HG03097 (cell line): ENCODE results near the gene ALPG.
"Not testable (repeated sequence)": the region's sequence is repeated elsewhere in the genome, so short reads cannot be mapped to it uniquely, and the experiment has no call there.

Source experiments
- ATAC-seq: cut with Tn5 transposase; IDR thresholded peaks from one replicate; pipeline ENCODE4 v1.9.1; 2021; ENCODE audit not compliant: unreplicated experiment, low FRiP score

ALPG gene

GRCh38 chr2:232393556-232393955 is 13.1 kb upstream of the ALPG start:
- ATAC-seq, result no peak

- not testable (repeated sequence) for ATAC-seq
Observed at GRCh38 chr2:232394431-232394830, 12.2 kb upstream of the ALPG start.

DNA sequence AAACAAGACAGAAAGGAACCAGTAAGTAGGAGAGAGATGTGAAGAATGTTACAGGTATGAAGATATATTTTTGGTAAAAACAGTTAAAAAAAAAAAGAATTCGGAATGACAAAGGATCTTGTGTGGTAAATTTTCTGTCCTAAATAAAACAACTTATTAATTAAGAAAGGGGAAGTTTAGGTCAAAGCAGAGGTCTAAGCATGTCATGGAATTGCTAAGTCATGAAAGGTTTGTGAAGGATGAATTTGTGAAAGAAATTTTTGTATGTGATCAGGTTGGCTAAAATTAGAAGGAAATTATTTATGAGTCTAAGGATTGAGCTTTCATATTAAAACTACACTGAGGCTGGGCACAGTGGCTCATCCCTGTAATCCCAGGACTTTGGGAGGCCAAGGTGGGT is 11.1 kb upstream of the ALPG start:
- ATAC-seq, result no peak

GRCh38 chr2:232396683-232397082 is 10.0 kb upstream of the ALPG start:
- no peak for ATAC-seq

GRCh38 chr2:232398293-232399034 is 8.2 kb upstream of the ALPG start:
- ATAC-seq, result no peak

DNA sequence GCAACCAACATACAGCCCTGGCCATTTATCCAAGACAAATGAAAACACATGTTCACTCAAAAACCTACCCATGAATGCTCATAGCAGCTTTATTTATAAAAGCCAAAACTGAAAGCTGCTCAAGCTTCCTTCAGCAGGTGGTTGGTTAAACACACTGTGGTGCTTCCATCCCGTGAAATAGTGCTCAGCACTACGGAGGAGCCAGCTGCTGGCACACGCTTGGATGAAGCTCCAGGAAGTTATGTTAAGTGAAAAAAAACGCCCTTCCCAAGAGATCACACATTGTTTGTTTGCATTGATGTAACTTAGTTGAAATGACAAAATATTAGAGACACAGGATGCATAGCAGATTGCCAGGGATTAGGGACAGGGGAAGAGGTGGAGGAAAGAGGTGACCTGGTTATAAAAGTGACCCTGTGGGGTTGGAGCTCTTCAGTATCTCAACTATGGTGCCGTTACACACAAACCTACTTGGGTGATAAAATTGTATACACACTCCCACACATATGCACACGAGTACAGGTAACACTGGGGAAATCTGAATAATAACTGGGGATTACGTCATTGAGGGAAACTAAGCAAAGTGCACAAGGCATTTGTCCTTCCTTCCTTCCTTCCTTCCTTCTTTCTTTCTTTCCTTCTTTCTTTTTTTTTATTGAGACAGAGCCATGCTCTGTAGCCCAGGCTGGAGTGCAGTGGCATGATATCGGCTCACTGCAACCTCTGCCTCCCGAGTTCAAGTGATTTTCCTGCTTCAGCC is 6.2 kb upstream of the ALPG start:
- ATAC-seq, result no peak

DNA sequence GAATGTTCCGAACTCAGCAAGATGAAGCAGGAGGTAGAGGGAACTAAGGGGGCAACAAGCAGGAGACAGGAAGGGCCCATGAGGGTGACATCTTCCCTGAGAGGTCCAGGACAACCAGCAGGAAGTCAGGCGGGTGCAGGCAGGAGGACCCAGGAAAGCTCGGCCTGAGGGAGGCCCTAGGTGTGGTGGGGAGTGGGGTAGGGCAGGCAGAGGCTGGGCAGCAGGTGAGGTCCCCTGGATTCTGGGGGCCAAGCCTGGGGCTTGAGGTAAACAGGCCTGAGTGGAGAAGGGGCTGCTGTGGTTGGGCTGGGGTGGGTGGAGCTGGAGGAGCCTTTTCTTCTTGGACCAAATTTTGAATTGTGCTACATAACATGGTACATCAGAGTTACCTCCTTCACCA is 4.1 kb upstream of the ALPG start:
- no peak for ATAC-seq

DNA sequence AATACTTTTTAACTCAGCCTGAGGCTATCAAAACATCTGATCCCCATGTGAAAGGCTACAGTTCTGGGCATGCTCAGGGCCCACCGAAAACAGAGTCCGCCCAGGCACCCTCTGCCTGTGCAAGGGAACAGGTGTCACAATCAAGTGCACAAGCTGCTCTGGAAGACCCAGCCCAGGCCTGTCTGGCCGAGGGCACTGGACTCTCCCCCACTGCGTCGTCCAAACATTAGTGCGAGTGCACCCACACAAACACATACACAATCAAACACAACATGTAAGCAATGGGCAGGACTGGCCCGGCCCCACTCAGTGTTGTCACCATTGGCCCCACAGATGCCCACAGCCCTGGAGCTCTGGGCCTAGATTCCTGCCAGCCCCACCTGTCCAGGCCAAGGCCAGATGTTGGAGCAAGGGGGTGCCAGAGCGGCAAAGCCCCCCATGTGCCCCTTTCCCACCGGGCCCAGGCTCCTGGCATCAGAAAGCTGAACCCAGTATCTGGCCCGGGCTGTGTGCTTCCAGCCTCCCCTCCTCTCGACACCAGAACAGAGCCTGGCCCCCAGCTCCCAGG is 617 bp upstream of the ALPG start:
- ATAC-seq, result no peak

DNA sequence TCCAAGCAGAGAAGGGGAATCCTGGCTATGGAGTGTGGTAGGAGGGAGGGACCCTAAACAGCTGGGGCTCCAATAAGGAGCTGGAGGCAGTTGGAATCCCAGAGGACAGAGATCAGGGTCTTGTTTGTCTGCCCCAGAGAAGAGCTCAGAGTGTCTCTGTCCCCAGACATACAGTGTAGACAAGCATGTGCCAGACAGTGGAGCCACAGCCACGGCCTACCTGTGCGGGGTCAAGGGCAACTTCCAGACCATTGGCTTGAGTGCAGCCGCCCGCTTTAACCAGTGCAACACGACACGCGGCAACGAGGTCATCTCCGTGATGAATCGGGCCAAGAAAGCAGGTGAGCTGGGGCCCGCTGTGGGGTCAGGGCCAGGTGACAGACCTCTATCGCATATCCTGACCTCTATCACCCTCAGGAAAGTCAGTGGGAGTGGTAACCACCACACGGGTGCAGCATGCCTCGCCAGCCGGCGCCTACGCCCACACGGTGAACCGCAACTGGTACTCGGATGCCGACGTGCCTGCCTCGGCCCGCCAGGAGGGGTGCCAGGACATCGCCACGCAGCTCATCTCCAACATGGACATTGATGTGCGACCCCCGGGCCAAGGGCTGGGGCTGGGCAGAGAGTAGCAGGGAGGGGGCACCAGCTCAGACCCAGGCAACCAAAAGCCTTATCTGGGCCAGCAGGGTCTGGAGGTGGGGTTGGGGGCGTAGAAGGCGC is 945 bp downstream of the ALPG start:
- not testable (repeated sequence) for ATAC-seq

GRCh38 chr2:232408269-232408668 is 1.6 kb downstream of the ALPG start:
- ATAC-seq, result not testable (repeated sequence)

GRCh38 chr2:232409617-232410016 is 3.0 kb downstream of the ALPG start:
- not testable (repeated sequence) for ATAC-seq

DNA sequence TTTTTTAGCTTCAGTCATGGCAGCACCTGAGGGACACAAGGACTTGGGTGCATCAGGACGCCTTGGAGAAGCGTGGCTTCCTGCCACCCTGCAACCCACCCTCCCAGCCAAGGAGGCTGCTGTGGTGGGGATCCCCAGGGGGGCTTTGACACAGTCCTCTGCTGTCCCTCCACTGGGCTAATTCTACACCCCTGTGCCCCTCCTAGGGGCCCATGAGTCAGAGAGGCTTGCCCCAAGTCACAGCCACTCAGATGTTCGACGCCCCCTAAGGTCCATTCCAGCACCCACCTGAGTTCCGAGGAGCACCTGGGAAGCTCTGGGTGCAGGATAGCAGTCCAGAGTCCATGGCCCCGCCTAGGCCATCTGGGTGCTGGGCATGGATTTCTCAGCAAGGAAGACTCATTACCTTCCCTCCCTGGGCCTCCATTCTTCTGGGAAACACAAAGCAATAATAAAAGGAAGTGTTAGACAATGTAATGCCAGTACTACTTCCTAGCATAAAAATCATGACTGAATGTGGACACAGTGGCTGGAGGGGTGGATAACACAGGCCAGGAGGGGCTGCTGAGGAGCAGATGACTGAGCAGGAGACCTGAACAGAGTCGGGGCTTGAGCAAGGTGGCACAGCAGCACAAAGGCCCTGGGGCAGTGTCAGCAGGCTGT is 3.7 kb downstream of the ALPG start:
- ATAC-seq, result no peak

- ATAC-seq, result no peak
Observed at GRCh38 chr2:232411901-232412629, 5.4 kb downstream of the ALPG start.

- ATAC-seq, result no peak
Observed at GRCh38 chr2:232412986-232413385, 6.3 kb downstream of the ALPG start.

GRCh38 chr2:232415138-232415690 is 8.6 kb downstream of the ALPG start:
- no peak for ATAC-seq

DNA sequence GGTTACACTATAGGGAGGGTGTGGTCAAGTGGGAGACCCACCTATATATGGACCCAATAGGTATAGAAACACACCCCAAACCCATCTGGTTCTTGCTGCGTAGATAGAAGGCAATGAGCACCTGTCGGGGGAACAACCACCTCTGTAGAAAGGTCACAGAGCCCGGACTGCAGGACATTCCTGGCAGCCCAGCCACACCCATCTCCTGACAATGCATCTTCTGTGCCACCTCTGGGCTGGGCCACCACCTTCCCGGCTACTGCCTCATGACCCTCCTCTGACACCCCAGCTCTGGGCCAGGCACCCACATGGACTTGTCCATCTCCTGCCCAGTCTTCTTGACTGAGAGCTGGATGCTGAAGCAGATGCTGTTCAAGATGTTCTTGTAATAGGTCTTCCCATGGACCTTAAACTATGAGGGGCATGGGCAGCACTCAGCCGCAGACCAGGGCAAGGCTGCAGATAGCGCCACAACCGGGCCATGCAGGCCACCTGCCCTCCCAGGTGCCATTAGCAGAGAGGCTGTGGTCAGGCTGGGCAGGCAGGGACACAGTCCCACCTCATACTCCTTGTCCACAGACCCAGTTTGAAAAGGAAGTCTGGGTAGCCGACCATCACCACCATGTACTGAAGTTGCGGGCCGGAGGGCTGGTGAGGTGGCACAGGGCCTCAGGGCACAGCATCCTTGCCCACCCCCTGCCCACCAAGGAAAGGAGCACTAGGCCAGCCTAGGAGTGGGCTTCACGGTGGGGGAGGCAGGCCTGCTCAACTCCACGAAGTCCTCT is 9.3 kb downstream of the ALPG start:
- ATAC-seq, result no peak

DNA sequence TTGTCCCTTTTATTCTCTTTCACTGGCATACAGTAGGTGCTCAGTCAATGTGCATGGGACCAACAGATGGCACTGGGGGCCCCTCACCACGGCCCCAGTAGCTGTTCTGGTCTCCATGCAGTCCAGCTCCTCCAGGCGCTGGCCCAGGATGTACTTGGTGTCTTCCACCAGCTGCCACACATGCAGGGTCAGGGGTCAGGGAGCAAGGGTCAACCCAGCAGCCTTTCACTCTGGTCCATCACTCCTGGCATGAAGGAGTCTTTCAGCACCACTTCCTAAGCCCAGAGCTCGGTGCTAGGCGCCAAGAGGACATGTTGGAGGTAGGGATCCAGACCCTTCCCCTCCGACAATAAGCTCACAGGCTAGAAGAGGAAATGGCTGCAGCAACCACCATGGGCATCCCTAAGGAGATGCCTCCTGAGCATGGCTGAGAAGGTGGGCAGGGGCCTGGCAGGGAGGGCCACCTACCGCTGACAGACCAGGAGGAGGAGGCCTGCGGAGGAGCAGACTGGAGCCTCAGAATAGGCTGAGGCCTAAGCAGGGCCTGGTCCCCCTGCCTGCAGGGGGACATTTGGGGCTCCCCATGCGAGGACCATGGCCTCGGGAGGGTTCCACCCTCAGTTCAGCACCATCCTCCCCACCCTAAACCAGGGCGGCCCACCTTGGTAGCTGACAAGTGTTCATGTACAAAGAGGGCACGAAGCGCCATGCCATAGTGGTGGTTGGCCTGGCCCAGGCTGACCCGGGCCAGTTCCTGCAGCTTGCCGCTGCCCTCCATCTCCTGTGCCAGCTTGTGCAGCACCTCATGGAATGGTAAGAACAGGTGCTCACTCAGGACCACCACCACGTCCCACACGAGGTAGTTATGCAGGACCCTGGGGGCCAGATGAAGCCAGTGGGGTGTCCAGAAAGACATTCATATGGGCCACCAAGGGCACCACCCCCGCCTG is 10.2 kb downstream of the ALPG start:
- no peak for ATAC-seq

GRCh38 chr2:232417489-232417888 is 10.8 kb downstream of the ALPG start:
- no peak for ATAC-seq
